CD4-positive, alpha-beta T cell treated with Interferon gamma for 1 hour (primary cell): Measurements from ENCODE around the gene LHFPL6.

ENCODE experiments used
- DNase-seq: peaks from one replicate; pipeline ENCODE4 v3.0.0-alpha.2; 2020

LHFPL6 gene

DNA sequence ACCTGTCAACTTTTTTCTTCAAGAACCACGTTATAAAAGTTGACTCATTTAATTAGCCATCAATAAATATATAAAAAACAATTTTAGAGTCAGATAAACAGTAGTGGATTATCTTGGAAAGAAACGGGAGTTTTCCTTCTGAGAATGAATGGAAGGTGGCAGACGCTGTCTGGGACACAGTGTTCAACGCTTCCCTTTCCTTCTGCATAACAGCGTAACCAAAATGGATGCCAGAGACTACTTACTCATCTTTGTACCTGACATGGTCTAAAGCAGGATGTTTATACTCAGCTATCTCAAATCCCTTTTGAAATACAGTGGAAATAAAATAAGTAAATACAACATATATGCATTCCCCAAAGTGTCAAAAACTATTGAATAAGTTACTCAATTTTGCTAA, 195.2 kb downstream of the LHFPL6 start:
- no peak for DNase-seq

DNA sequence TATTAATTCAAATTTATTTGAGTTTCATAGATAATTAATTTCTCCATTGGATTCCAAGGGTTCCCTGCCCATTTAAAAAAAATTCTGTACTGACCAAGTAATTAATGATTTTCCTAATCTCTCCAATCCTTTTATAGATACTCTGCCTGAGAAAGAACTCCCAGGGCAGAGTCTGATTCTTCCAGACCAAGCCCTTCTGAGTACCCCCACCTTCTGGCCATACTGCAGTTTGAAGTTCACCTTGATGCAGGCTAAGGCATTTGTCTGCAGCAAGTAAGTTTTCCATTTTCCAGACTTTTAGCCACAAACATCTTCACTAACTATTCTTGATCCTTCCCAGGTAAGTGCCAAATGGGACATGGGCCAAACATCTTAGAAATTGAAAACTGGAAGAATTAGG, 195.9 kb downstream of the LHFPL6 start:
- DNase-seq = no peak

DNA sequence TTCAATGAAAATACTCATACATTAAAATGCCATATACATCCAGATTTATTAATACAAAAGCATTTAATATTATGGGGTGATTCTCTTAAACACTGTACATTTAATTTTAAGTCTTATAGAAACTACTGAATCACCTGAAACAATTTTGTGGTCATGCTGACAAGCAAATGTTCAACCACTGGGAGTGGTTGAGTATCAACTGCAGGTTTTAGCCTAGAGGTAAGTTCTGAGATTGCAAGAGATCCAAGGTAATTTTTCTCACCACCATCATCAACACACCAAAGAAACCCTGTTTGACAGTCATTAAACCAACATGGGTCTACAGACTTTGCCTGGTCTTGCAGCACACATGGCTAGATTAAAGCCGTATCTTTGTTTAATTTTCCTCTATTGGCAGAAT, 196.3 kb downstream of the LHFPL6 start:
- DNase-seq = no peak

DNA sequence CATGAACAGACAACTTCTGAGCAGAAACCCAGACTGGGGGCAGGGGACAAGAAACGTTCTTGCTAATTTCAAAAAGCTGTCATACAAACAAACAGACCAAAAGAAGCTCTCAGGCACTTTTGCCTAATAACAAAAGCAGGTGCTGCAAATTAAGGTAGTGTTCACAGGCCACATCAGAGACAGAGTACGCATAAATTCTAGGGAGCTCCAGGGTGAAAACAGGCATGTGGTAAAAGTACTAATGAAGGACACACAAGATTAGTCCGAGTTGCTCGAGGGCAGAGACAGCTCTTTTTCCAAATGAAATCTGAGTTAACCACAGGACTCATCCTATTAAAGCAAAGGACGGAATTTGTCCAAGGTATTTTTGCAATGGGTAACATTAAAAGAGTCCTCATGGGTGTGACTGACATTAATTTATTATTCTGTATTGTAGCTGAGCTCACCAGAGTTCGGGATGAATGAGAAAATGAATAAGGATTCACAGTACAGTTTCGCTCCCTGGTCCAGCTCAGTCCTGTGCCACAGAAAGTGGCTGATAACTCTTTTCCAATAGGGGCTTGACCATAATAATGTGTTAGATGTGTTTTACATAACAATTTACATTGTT, 197.3 kb downstream of the LHFPL6 start:
- no peak for DNase-seq

DNA sequence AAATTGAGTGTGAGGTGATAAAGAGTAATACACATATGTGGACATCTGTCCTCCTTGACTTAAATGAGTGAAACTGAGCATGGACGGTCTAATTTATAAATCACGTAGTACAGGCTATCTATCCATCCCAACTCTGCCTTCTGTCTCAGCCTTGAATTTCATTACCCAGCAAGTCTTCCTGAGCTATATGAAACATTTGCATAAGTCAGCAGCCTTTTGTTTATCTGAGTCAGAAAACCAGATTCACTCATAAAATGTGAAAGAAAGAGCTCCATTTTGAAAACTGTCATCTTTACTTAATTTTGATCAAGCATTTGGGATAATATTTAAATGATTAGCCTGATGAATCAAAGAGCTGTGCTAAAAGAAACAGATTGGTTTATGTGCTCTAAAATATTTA, 197.9 kb downstream of the LHFPL6 start:
- DNase-seq = no peak

DNA sequence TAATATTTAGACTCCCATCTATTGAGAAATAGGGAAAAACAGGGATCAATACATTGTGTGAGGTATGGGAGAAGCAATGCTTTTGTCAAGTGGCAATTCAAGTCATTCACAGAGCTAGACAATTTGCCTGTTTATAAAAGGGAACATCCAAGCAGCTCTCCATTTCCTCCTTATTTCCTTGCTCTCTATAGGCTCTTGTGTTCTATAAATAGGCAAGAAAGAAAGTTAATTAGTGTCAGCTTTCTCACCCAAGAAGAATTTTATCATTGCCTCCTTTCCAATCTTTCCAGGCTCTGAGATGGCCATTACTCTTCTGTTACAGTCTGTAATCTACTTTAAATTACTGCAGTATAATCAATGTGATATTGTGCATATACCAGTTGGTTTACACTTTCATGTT, 199.9 kb downstream of the LHFPL6 start:
- no peak for DNase-seq

DNA sequence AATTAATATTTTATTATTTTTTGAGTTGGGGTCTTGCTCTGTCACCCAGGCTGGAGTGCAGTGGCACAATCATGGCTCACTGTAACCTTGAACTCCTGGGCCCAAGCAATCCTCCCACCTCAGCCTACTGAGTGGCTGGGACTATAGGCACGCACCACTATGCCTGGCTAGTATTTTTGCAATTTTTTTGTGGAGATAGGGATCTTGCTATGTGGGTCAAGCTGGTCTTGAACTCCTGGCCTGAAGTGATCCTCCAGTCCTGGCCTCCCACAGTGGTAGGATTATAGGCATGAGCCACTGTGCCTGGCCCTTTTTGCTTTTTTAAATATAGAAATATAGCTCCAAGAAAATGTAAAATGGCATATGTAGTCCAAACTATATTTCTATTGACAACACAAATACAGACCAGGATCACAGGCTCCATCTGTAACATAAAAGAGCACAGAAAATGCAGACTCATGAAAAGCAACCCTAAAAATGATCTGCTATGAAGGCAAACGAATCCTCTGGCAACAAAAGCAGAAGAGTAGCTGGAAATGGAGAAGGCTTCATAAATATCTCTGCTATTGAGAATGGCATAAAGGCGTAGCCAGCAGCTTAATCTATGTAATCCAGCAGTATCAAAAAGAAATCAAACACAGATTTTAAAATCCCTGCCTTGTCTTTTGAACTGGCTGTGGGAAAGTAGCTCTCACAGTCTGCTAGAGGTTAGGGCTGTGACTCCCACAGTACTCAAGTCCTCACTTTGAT, 200.6 kb downstream of the LHFPL6 start:
- no peak for DNase-seq

DNA sequence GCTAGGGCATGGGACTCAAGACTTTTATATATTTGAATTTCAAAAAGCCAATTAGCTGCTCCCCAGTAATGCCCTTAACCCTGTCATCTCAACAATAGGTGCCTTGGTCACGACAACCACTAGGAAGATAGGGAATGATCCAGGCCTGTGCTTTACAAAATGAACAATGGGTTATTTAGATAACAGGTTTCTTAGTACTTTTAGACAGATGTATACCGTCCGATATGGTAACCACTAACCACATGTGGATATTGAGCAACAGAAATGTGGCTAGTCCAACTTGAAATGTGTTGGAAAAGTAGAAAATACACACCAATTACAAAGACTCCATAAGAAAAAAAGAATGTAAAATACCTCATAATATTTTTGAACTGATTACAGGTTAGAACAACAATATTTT, 201.2 kb downstream of the LHFPL6 start:
- DNase-seq = no peak

DNA sequence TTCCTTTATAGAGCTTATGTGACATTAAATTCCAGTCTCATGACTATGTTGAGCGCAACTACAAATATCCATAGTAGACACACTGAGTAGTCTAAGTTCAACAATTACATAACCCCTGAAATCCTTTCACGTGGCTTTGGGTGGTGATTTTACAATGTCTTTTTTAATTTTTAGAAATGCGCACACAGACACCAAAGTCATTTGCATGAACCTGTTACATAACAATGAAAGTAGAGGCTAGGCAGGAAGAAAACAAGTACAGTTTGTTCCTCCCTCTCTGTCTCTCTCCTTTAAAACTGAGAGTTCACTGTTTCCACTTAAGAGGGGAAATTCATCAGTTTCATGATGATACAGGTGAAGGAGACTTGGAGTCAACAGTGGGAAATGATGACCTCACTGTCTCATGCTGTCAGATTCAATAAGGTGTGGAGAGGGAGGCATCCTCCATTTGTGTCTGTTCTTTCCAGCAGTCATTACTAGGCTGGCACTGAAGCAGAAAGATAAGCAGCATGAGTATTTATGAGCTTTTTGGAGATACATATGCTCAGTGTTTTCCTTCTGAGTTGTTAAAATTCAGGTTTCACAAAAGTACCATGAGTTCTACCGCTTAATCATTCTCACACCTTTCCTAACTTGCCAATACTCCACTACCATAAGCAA, 201.8 kb downstream of the LHFPL6 start:
- DNase-seq = no peak

DNA sequence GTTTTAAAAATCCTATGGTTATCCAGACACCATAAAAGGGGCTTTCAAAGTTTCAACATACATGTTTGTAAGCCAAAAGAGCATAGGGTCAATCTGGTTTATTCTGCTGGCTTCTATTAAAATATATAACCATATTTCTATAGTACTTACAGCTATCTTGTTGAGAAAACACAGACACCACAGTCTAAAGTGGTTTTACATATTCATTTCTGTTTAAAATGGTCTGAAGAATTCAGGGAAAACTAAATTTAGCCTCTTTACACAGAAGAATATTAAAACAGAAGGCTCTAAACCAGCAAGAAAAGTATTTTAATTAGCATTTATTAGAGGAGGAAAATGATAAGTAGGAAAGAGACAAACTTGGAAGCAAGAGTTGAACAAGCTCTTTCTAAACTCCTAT, 203.9 kb downstream of the LHFPL6 start:
- no peak for DNase-seq

DNA sequence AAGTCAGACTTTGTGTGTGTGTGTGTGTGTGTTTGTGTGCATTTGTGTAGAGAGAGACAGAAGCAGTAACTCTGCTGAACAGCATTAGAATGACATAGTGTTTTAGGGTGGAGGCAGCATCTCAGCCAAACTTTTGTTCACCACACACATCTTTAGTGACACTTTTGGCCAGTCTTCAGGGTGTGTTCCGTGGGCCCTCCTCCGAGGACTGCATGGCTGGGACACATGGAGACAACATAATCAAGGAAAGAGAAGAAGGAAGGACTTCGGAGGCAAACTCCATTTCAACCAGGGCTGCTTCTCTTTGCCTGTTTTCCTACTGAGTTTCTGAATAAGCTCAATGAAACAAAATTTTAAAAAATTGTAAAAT, 205.1 kb downstream of the LHFPL6 start:
- no peak for DNase-seq

DNA sequence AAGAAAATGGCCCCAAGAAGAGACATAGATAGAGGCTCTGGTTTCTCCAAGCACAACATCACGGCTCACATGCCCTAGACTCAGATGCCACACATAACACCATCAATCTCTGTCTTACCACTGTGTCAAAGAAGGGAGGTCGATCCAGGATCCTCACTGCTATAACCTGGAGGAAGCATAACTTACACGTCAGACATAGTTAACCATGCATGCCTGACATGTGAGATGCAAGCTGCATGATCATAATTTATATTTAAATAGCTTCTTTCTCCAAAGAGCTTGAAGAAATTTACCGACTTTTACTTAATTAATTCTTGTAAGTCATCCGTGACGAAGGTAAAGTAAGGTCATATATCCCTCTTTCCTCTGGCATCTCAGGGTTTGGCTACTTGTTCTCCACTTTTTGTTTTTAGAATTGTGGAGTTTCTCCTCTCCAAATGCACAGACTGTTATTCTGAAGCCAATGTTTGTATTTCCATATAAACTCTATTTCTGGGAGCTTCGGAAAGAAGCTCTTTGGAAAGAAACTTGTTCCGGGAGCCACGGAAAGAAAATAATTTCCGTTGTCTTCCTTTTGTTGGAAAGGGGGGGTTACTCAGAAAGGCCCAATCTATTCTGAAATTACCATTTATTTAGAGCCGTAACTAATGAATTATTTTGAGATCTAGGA, 205.6 kb downstream of the LHFPL6 start:
- no peak for DNase-seq

DNA sequence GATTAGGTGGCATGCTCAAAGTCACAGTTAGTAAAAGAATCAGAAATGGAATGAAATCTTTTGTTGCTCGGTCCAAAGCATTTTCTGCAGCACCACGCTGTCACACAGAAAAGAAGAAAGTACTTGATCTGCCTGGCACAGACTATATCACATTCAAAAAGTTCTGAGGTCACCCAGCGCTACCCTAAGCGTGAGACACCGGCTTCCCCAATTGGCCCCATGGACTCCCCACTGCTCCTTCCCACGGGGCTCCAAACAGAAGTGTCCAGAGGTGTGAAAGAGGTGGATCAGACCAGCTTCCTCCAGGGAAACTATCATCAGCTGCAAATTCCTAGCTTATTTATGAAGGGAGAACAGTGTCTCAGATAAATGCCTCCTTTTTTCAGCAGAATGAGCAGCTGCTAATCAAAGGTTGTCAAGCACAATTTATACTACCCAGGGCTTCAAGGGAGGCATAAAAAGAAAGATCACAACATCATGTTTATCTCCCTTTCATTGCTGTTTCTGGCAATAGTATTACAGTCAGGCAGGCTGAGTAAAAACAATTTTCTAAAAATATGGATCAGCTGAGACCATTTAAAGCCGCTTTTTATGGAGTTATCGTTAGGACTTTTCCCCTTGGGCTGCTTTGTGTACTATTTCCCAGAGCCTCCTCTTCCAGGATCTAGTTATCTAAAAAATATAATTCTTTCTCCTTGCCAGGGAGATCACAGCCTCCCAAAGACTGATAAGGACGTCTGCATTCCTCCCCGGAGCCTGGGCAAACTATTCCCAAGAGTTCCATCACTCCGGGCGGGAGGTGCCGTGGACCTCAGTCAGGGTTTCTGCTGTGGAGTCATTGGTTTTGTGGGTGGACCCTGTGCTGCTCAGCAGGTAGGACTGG, 208.0 kb downstream of the LHFPL6 start:
- DNase-seq = no peak

DNA sequence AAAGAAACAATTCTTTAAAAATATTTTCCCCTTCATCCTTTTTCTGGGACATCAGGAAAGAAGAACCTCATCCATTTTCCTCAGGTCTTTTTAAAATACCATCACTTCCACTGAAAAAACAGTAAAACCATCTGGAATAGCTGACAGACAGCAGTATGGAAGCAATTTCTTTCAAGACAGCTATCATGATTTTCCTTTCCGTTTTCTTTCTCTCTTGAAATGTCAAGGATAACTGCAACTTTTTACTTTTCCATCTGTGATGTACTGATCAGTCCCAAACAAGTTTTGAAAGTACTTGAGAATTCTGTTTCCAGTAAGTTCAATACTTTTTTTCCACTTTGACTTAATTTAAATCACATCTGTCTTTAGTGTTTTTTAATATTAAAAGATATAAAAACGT, 211.2 kb downstream of the LHFPL6 start:
- DNase-seq = no peak

DNA sequence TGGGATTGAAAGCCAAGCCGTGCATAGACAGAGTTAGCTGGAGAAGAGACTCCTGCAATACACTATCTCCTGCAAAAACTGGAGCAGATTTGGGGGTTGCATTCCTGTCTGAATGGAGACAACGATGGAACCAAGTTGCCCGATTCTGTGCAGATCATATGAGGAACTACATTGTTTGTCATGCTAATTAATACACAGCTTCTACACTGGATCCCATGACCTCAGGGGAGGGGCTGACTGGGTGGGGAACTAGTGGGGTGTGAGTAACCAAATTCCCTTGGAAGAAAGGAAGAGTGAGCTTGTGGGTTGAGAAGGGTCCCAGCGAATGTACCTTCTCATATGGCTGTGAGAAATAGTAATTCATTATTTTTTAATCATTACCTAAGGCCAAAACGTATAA, 214.0 kb downstream of the LHFPL6 start:
- no peak for DNase-seq

DNA sequence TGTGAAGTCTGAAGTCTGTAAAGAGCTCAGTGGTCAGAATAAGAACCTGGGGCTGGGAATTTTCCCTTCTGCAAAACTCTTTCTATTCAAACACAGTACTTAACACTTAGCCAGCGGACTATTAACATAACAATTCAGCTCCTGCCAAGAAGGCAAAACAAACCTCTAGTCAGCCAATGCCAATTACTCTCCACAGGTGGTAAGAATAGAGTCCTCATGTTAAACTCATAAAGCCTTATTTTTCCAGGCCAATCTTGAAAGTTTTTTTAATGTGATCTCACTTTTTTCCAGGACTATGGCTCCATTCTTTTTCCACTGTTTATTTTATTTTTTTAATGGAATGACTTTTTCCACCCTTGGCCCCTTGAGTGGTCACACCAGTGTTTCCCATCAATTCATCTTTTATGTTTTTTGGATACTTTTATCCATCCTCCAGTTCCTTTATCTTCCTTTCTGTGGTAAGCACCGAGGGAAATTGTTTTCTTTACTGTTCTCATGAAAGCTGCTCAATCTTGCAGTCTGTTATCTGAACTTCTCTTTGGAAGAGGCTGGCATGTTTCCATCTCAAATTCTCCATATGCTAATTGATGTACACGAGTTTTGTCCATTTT, 217.3 kb downstream of the LHFPL6 start:
- no peak for DNase-seq

DNA sequence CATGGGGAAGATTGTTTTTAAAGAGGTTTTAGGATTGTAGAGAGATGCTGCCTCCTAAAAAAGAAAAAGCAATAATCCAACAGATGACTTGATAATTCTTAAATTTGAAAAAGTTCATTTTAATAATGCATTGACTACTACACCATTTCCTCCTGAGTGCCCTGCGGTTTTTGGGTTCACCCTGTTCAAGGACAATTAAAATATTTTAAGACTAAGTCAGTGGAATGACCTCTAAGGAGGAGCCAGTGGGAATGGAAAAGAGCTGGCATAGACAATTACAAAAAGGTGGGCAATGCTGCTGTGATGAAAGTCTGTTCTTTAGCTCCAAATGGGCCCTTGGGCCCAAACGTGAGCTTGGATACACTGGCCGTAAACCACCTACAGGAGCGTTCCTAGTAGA, 217.8 kb downstream of the LHFPL6 start:
- DNase-seq = no peak

DNA sequence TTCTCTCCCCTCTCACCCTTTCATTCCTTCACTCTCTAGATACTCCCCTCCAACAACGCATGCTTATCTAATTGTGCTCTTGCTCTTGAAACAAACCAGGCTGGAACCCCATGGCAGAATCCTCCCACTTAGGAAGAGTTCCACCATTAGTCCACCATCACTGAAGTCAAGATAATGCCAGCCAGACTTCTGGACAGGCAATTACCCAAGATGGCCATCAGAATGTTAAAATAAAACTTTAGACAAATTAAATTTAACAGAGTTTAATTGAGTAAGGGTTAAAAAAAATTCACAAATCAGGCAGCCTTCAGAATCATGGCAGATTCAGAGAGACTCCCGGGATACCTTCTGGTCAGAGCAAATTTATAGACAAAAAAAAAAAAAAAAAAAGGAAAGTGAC, 221.5 kb downstream of the LHFPL6 start:
- DNase-seq = no peak

DNA sequence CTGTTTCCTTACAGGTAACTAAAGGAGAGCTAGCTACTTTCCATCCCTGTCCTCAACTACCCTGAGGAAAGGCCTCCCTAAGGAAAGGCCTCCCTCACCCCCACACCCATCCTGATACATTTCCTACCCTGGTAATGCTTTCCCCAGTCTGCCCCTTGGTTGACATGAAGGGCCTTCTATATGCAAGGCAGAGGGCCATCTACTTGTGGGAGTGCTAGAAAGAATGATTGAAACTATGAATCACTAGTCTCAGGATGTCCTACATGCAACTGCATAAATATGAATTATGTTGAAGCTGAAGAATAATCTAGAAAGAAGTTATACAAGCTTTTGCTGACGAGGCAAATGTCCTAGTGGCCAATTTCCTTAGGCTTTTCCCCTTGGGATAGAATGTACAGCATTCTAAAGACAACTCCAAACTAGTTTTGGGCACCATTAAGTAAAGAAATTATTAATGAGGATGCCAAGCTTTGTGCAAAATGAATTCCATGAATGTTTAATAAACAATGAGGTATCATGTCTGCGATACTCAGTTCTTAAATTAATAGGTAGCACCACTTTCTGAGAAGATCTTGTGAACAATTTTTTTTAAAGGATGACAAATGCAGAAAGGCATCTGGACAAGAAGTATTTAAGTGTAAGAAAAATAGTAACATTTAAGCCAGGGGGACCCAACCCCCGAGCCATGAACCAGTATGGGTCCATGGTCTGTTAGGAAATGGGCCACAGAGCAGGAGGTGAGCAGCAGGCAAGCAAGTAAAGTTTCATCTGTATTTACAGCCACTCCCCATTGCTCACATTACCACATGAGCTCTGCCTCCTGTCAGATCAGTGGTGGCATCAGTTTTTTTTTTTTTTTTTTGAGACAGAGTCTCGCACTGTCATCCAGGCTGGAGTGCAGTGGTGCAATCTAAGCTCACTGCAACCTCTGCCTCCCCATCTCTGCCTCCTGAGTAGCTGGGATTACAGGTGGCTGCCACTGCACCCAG, 223.0 kb downstream of the LHFPL6 start:
- DNase-seq = no peak

DNA sequence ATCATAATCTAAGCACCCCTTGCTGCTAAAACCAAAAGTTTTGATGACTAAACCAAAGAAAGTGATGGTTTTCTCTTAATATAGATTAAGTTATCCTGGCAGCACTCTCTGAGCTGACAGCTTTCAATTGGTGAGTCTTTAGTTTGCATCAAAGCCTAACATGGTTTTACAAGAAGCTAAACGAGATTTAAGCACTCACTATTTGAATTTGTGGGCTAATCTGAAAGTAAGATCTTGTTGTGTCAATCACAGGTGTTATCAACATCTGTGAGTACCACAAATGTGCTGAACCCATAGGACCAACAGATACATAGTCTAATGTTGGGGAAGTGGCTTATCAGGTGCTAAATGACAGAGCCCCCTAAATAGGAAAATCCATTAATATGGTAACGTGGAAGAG, 223.9 kb downstream of the LHFPL6 start:
- DNase-seq = no peak

DNA sequence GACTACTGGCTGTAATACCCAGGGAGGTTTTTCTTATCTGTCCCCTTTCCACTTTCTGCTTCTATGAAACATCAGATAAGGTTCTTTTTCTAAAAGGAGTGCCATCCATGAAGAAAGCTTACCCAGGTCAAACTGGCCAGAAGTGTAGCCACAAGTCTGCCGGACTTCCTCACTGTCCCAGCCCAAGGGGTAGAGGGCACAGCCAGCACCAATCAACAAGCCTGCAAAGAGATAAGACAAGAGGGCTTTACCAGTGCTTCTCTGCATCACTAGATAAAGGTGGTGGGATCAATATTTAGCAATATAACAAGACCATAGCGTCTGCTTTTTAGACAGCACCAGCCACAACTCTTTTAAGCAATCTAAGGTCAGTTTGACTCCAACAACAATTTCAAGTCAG, 224.7 kb downstream of the LHFPL6 start:
- DNase-seq = no peak
